ENCODE data around the gene CUL9. TPM values are rescaled to one million over a fixed set of nuclear protein-coding genes. Genes with fewer than 3 reads are reported as not detected.

The CUL9 gene
- total and polyA plus RNA-seq, 4 donors, result 19.7 to 45.6 (median 35.5) TPM

DNA sequence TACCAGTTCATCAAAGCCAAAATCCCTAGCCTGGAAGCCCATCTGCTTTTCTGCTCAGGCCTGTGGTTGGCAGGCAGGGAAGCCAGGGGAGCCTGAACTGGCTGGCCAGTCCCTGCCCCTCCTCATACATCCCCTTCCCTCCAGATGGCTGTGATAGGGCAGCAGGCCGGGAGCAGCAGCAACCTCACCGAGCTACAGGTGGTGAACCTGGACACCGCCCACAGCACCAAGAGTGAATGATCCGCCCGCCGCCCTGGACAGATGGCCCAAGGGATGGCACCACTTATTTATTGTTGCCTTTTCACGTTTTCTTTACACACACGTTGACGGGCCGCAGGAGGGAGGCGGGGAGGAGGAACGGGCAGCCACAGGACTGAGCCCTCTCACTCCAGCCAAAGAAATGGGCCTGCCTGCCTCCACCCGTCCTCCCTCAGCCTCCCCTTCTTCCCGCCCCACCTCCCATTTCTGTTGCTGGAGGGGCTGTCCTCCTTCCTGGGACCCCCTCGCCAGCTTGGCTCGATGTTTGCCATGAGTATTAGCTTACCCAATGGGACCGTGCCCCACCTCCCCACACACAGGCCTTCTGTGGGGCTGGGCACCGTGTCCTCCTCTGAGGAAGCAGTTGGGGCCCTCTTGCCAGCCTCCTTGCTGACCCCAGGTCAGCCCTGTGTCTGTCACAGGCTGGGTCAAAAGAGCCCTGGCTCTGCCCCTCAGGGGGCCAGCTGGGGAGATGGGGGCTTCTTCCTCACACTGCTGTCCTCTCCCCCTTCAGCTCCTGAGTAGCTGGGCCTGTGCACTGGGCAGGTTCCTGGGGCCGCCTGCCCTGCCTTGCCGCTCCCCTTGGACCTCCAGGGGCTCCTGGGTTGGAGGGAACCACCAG lies 2.8 kb upstream of the CUL9 start:
- no peaks in the 10 kb centered on the region for H3K9me3 ChIP-seq (ENCODE audit: control insufficient read depth in 4 of 4, insufficient read depth in 3 of 4, low read length in 3 of 4)
- H3K36me3 ChIP-seq (ENCODE audit: control insufficient read depth in 4 of 4, insufficient read depth in 4 of 4, low read length in 4 of 4), result peaks cover 20 to 35% (median 31%) of the 10 kb centered on the region in 4 donors

GRCh38 chr6:43180058-43180457 lies 1.9 kb upstream of the CUL9 start:
- 83 to 96% methylated on average over 6 to 7 of the region's 7 CpGs for WGBS, 2 donors
- Histone ChIP-seq H3K9me3 (ENCODE audit: control insufficient read depth in 4 of 4, insufficient read depth in 3 of 4, low read length in 3 of 4) (no peaks in the 10 kb centered on the region), H3K4me3 (no peak overlapping the region), H3K36me3 (ENCODE audit: control insufficient read depth in 4 of 4, insufficient read depth in 4 of 4, low read length in 4 of 4) (peaks cover 20 to 37% (median 31%) of the 10 kb centered on the region in 4 donors), H3K27ac (ENCODE audit: low read depth in 1 of 2, low read length in 1 of 2) (no peak overlapping the region), H3K9ac (ENCODE audit: insufficient read depth in 1 of 2, low read length in 2 of 2) (no peak overlapping the region), H3K27me3 (ENCODE audit: control insufficient read depth in 3 of 3, insufficient read depth in 3 of 3, low read length in 2 of 3) (no peaks in the 10 kb centered on the region), H3K4me1 (ENCODE audit: control insufficient read depth in 5 of 5, insufficient read depth in 5 of 5, low read length in 5 of 5) (peaks cover 0 to 15% (median 4%) of the 10 kb centered on the region in 5 donors)
- no peak for ATAC-seq (ENCODE audit: insufficient read depth, low FRiP score)
- no peak for TF ChIP-seq CTCF (IDR thresholded peaks at IDR 0.05; ENCODE audit: control extremely low read depth, extremely low read depth)
- DNase-seq, result no peak

More for the DNA sequence above, 2.8 kb upstream of the CUL9 start:
- Histone ChIP-seq H3K4me1 (ENCODE audit: control insufficient read depth in 5 of 5, insufficient read depth in 5 of 5, low read length in 5 of 5) (peaks cover 0 to 20% (median 4%) of the 10 kb centered on the region in 5 donors), H3K27me3 (ENCODE audit: control insufficient read depth in 3 of 3, insufficient read depth in 3 of 3, low read length in 2 of 3) (no peaks in the 10 kb centered on the region), H3K9ac (ENCODE audit: insufficient read depth in 1 of 2, low read length in 2 of 2) (no peak overlapping the region), H3K4me3 (no peak overlapping the region), H3K27ac (ENCODE audit: low read depth in 1 of 2, low read length in 1 of 2) (no peak overlapping the region)
- 93 to 97% methylated on average over 20 of the region's 20 CpGs for WGBS, 2 donors
- TF ChIP-seq CTCF (IDR thresholded peaks at IDR 0.05; ENCODE audit: control extremely low read depth, extremely low read depth), result no peak
- no peak for DNase-seq
- no peak for ATAC-seq (ENCODE audit: insufficient read depth, low FRiP score)

- no peak for TF ChIP-seq CTCF (IDR thresholded peaks at IDR 0.05; ENCODE audit: control extremely low read depth, extremely low read depth)
- H3K9me3 ChIP-seq (ENCODE audit: control insufficient read depth in 4 of 4, insufficient read depth in 3 of 4, low read length in 3 of 4), result no peaks in the 10 kb centered on the region
- H3K27me3 ChIP-seq (ENCODE audit: control insufficient read depth in 3 of 3, insufficient read depth in 3 of 3, low read length in 2 of 3), result no peaks in the 10 kb centered on the region
- H3K4me3 ChIP-seq, result no peak overlapping the region
- peaks cover 0 to 14% (median 4%) of the 10 kb centered on the region in 5 donors for H3K4me1 ChIP-seq (ENCODE audit: control insufficient read depth in 5 of 5, insufficient read depth in 5 of 5, low read length in 5 of 5)
- WGBS, 2 donors, result 76 to 80% methylated on average over 5 of the region's 5 CpGs
- H3K27ac ChIP-seq (ENCODE audit: low read depth in 1 of 2, low read length in 1 of 2), result peak overlapping the region in 1 of 2 donors; percentile 15
- H3K36me3 ChIP-seq (ENCODE audit: control insufficient read depth in 4 of 4, insufficient read depth in 4 of 4, low read length in 4 of 4), result peaks cover 22 to 33% (median 27%) of the 10 kb centered on the region in 4 donors
- H3K9ac ChIP-seq (ENCODE audit: insufficient read depth in 1 of 2, low read length in 2 of 2), result no peak overlapping the region
- DNase-seq (no peak), ATAC-seq (ENCODE audit: insufficient read depth, low FRiP score) (no peak)
Observed at GRCh38 chr6:43180985-43181384, 1.0 kb upstream of the CUL9 start.

Measured in lung (tissue), 12 donors.